Measurements from ENCODE around the gene PHLPP1.

PHLPP1 gene

GRCh38 chr18:62810682-62811081 lies 95.3 kb downstream of the PHLPP1 start:
- H3K9ac ChIP-seq (ENCODE audit: low read length in 2 of 2): no peak overlapping the region
- H3K36me3 ChIP-seq (ENCODE audit: control insufficient read depth in 2 of 2, insufficient read depth in 2 of 2, low read length in 2 of 2): no peaks in the 10 kb centered on the region
- no peak overlapping the region for H3K4me3 ChIP-seq (ENCODE audit: low read length in 2 of 2)
- H3K27me3 ChIP-seq (ENCODE audit: control insufficient read depth in 1 of 2, insufficient read depth in 2 of 2, low read length in 2 of 2): no peaks in the 10 kb centered on the region
- H3K27ac ChIP-seq (ENCODE audit: low read length): no peak overlapping the region
- H3K4me1 ChIP-seq (ENCODE audit: control insufficient read depth, insufficient read depth, low read length): no peaks in the 10 kb centered on the region
- no peaks in the 10 kb centered on the region for H3K9me3 ChIP-seq (ENCODE audit: control insufficient read depth in 2 of 2, low read length in 2 of 2)

GRCh38 chr18:62811674-62812073 lies 96.3 kb downstream of the PHLPP1 start:
- no peaks in the 10 kb centered on the region for H3K9me3 ChIP-seq (ENCODE audit: control insufficient read depth in 2 of 2, low read length in 2 of 2)
- no peaks in the 10 kb centered on the region for H3K4me1 ChIP-seq (ENCODE audit: control insufficient read depth, insufficient read depth, low read length)
- no peak overlapping the region for H3K27ac ChIP-seq (ENCODE audit: low read length)
- H3K36me3 ChIP-seq (ENCODE audit: control insufficient read depth in 2 of 2, insufficient read depth in 2 of 2, low read length in 2 of 2): no peaks in the 10 kb centered on the region
- H3K9ac ChIP-seq (ENCODE audit: low read length in 2 of 2): no peak overlapping the region
- H3K4me3 ChIP-seq (ENCODE audit: low read length in 2 of 2): no peak overlapping the region
- no peaks in the 10 kb centered on the region for H3K27me3 ChIP-seq (ENCODE audit: control insufficient read depth in 1 of 2, insufficient read depth in 2 of 2, low read length in 2 of 2)

- Histone ChIP-seq H3K4me3 (ENCODE audit: low read length in 2 of 2) (no peak overlapping the region), H3K27me3 (ENCODE audit: control insufficient read depth in 1 of 2, insufficient read depth in 2 of 2, low read length in 2 of 2) (no peaks in the 10 kb centered on the region), H3K9ac (ENCODE audit: low read length in 2 of 2) (no peak overlapping the region), H3K4me1 (ENCODE audit: control insufficient read depth, insufficient read depth, low read length) (no peaks in the 10 kb centered on the region), H3K27ac (ENCODE audit: low read length) (no peak overlapping the region), H3K9me3 (ENCODE audit: control insufficient read depth in 2 of 2, low read length in 2 of 2) (no peaks in the 10 kb centered on the region), H3K36me3 (ENCODE audit: control insufficient read depth in 2 of 2, insufficient read depth in 2 of 2, low read length in 2 of 2) (no peaks in the 10 kb centered on the region)
Measured at GRCh38 chr18:62812242-62812641, 96.9 kb downstream of the PHLPP1 start.

DNA sequence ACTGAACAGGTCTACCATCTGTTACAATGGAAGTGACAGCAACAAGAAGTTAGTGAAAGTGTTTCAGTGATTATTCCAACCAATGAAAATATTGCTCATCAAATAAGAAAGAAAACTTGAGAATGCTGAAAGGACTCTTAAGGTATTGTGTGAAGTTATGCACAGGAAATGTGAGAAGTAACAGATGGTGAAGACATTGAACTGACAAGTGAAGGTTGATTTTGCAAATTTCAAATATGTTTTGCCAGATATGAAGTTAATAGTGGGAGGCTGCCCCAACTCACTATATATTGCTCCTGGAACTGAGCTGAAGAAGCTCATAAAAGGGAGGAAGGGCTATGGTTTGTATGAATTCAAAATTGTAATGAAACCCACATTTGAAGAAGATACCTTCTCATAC lies 97.5 kb downstream of the PHLPP1 start:
- no peaks in the 10 kb centered on the region for H3K9me3 ChIP-seq (ENCODE audit: control insufficient read depth in 2 of 2, low read length in 2 of 2)
- H3K27ac ChIP-seq (ENCODE audit: low read length): no peak overlapping the region
- no peaks in the 10 kb centered on the region for H3K27me3 ChIP-seq (ENCODE audit: control insufficient read depth in 1 of 2, insufficient read depth in 2 of 2, low read length in 2 of 2)
- H3K36me3 ChIP-seq (ENCODE audit: control insufficient read depth in 2 of 2, insufficient read depth in 2 of 2, low read length in 2 of 2): no peaks in the 10 kb centered on the region
- no peak overlapping the region for H3K4me3 ChIP-seq (ENCODE audit: low read length in 2 of 2)
- no peaks in the 10 kb centered on the region for H3K4me1 ChIP-seq (ENCODE audit: control insufficient read depth, insufficient read depth, low read length)
- no peak overlapping the region for H3K9ac ChIP-seq (ENCODE audit: low read length in 2 of 2)

GRCh38 chr18:62814132-62814759 lies 98.9 kb downstream of the PHLPP1 start:
- Histone ChIP-seq H3K27ac (ENCODE audit: low read length) (no peak overlapping the region), H3K36me3 (ENCODE audit: control insufficient read depth in 2 of 2, insufficient read depth in 2 of 2, low read length in 2 of 2) (no peaks in the 10 kb centered on the region), H3K9me3 (ENCODE audit: control insufficient read depth in 2 of 2, low read length in 2 of 2) (no peaks in the 10 kb centered on the region), H3K4me1 (ENCODE audit: control insufficient read depth, insufficient read depth, low read length) (no peaks in the 10 kb centered on the region), H3K4me3 (ENCODE audit: low read length in 2 of 2) (no peak overlapping the region), H3K9ac (ENCODE audit: low read length in 2 of 2) (no peak overlapping the region), H3K27me3 (ENCODE audit: control insufficient read depth in 1 of 2, insufficient read depth in 2 of 2, low read length in 2 of 2) (no peaks in the 10 kb centered on the region)

DNA sequence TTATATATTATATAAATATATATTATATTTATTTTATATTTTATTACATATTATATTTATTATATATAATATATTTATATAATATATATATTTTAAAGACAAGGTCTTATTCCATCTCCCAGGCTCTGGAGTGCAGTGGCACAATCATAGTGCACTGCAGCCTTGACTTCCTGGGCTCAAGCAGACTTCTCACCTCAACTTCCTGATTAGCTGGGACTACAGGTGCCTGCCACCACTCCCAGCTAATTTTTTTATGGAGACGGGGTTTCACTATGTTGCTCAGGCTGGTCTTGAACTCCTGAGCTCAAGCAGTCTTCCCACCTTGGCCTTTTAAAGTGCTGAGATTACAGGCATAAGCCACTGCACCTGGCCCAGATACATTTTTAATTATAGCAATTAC lies 110.0 kb downstream of the PHLPP1 start:
- H3K9me3 ChIP-seq (ENCODE audit: control insufficient read depth in 2 of 2, low read length in 2 of 2): no peaks in the 10 kb centered on the region
- no peaks in the 10 kb centered on the region for H3K27me3 ChIP-seq (ENCODE audit: control insufficient read depth in 1 of 2, insufficient read depth in 2 of 2, low read length in 2 of 2)
- no peaks in the 10 kb centered on the region for H3K36me3 ChIP-seq (ENCODE audit: control insufficient read depth in 2 of 2, insufficient read depth in 2 of 2, low read length in 2 of 2)
- no peak overlapping the region for H3K4me3 ChIP-seq (ENCODE audit: low read length in 2 of 2)
- H3K27ac ChIP-seq (ENCODE audit: low read length): no peak overlapping the region
- H3K4me1 ChIP-seq (ENCODE audit: control insufficient read depth, insufficient read depth, low read length): peaks cover 4% of the 10 kb centered on the region
- H3K9ac ChIP-seq (ENCODE audit: low read length in 2 of 2): no peak overlapping the region

GRCh38 chr18:62827397-62827796 lies 112.1 kb downstream of the PHLPP1 start:
- Histone ChIP-seq H3K4me1 (ENCODE audit: control insufficient read depth, insufficient read depth, low read length) (peaks cover 4% of the 10 kb centered on the region), H3K27ac (ENCODE audit: low read length) (no peak overlapping the region), H3K9me3 (ENCODE audit: control insufficient read depth in 2 of 2, low read length in 2 of 2) (no peaks in the 10 kb centered on the region), H3K4me3 (ENCODE audit: low read length in 2 of 2) (no peak overlapping the region), H3K27me3 (ENCODE audit: control insufficient read depth in 1 of 2, insufficient read depth in 2 of 2, low read length in 2 of 2) (no peaks in the 10 kb centered on the region), H3K9ac (ENCODE audit: low read length in 2 of 2) (no peak overlapping the region), H3K36me3 (ENCODE audit: control insufficient read depth in 2 of 2, insufficient read depth in 2 of 2, low read length in 2 of 2) (no peaks in the 10 kb centered on the region)

GRCh38 chr18:62828091-62828640 lies 112.8 kb downstream of the PHLPP1 start:
- Histone ChIP-seq H3K4me1 (ENCODE audit: control insufficient read depth, insufficient read depth, low read length) (peaks cover 4% of the 10 kb centered on the region), H3K36me3 (ENCODE audit: control insufficient read depth in 2 of 2, insufficient read depth in 2 of 2, low read length in 2 of 2) (no peaks in the 10 kb centered on the region), H3K27ac (ENCODE audit: low read length) (no peak overlapping the region), H3K27me3 (ENCODE audit: control insufficient read depth in 1 of 2, insufficient read depth in 2 of 2, low read length in 2 of 2) (no peaks in the 10 kb centered on the region), H3K9me3 (ENCODE audit: control insufficient read depth in 2 of 2, low read length in 2 of 2) (no peaks in the 10 kb centered on the region), H3K9ac (ENCODE audit: low read length in 2 of 2) (no peak overlapping the region), H3K4me3 (ENCODE audit: low read length in 2 of 2) (no peak overlapping the region)

- H3K27ac ChIP-seq (ENCODE audit: low read length): no peak overlapping the region
- no peaks in the 10 kb centered on the region for H3K27me3 ChIP-seq (ENCODE audit: control insufficient read depth in 1 of 2, insufficient read depth in 2 of 2, low read length in 2 of 2)
- H3K4me1 ChIP-seq (ENCODE audit: control insufficient read depth, insufficient read depth, low read length): peaks cover 4% of the 10 kb centered on the region
- H3K9ac ChIP-seq (ENCODE audit: low read length in 2 of 2): no peak overlapping the region
- H3K4me3 ChIP-seq (ENCODE audit: low read length in 2 of 2): no peak overlapping the region
- H3K36me3 ChIP-seq (ENCODE audit: control insufficient read depth in 2 of 2, insufficient read depth in 2 of 2, low read length in 2 of 2): no peaks in the 10 kb centered on the region
- no peaks in the 10 kb centered on the region for H3K9me3 ChIP-seq (ENCODE audit: control insufficient read depth in 2 of 2, low read length in 2 of 2)
Measured at GRCh38 chr18:62828852-62829251, 113.5 kb downstream of the PHLPP1 start.

DNA sequence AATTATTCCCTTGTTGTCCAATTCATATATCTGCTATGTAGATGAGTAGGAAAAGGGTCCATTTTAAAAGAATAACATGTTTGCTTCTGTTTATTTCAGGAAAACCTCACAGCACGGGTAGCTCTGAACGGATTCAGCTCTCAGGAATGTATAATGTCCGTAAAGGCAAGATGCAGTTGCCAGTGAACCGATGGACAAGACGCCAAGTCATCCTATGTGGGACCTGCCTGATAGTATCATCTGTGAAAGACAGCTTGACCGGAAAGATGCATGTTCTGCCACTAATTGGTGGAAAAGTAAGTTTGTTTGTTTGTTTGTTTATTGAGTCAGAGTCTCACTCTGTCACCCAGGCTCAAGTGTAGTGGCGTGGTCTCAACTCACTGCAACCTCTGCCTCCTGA lies 114.6 kb downstream of the PHLPP1 start:
- Histone ChIP-seq H3K9me3 (ENCODE audit: control insufficient read depth in 2 of 2, low read length in 2 of 2) (no peaks in the 10 kb centered on the region), H3K27ac (ENCODE audit: low read length) (no peak overlapping the region), H3K9ac (ENCODE audit: low read length in 2 of 2) (no peak overlapping the region), H3K4me3 (ENCODE audit: low read length in 2 of 2) (no peak overlapping the region), H3K27me3 (ENCODE audit: control insufficient read depth in 1 of 2, insufficient read depth in 2 of 2, low read length in 2 of 2) (no peaks in the 10 kb centered on the region), H3K36me3 (ENCODE audit: control insufficient read depth in 2 of 2, insufficient read depth in 2 of 2, low read length in 2 of 2) (no peaks in the 10 kb centered on the region), H3K4me1 (ENCODE audit: control insufficient read depth, insufficient read depth, low read length) (peaks cover 4% of the 10 kb centered on the region)

GRCh38 chr18:62832282-62832681 lies 116.9 kb downstream of the PHLPP1 start:
- Histone ChIP-seq H3K27ac (ENCODE audit: low read length) (no peak overlapping the region), H3K4me3 (ENCODE audit: low read length in 2 of 2) (no peak overlapping the region)

More at GRCh38 chr18:62832282-62832681, 116.9 kb downstream of the PHLPP1 start:
- H3K9ac ChIP-seq (ENCODE audit: low read length in 2 of 2): no peak overlapping the region
- H3K36me3 ChIP-seq (ENCODE audit: control insufficient read depth in 2 of 2, insufficient read depth in 2 of 2, low read length in 2 of 2): no peaks in the 10 kb centered on the region
- H3K4me1 ChIP-seq (ENCODE audit: control insufficient read depth, insufficient read depth, low read length): peaks cover 4% of the 10 kb centered on the region
- no peaks in the 10 kb centered on the region for H3K9me3 ChIP-seq (ENCODE audit: control insufficient read depth in 2 of 2, low read length in 2 of 2)
- no peaks in the 10 kb centered on the region for H3K27me3 ChIP-seq (ENCODE audit: control insufficient read depth in 1 of 2, insufficient read depth in 2 of 2, low read length in 2 of 2)
